ENCODE results near the gene IL26. TPM values are rescaled to one million over a fixed set of nuclear protein-coding genes. Genes with fewer than 3 reads are reported as not detected.

Gene IL26
- total RNA-seq, 4 donors from 2014 or later: not detected

GRCh38 chr12:68261896-68262295 lies 36.3 kb upstream of the IL26 start:
- H3K4me3 ChIP-seq: no peak overlapping the region
- TF ChIP-seq CTCF (IDR thresholded peaks at IDR 0.05) (no peak), EP300 (IDR thresholded peaks at IDR 0.05) (no peak), POLR2AphosphoS5 (IDR thresholded peaks at IDR 0.05) (no peak), POLR2A (IDR thresholded peaks at IDR 0.05) (no peak)
- no peaks in the 10 kb centered on the region for H3K4me1 ChIP-seq
- H3K36me3 ChIP-seq: no peaks in the 10 kb centered on the region
- H3K27ac ChIP-seq: no peak overlapping the region
- H3K9me3 ChIP-seq: no peaks in the 10 kb centered on the region
- no peak for DNase-seq (ENCODE audit: low spot score in 2 of 2)
- peaks cover 4% of the 10 kb centered on the region for H3K27me3 ChIP-seq

- WGBS: 79% methylated on average over 3 of the region's 3 CpGs
- TF ChIP-seq CTCF (IDR thresholded peaks at IDR 0.05) (no peak), POLR2AphosphoS5 (IDR thresholded peaks at IDR 0.05) (no peak), POLR2A (IDR thresholded peaks at IDR 0.05) (no peak), EP300 (IDR thresholded peaks at IDR 0.05) (no peak)
- H3K27ac ChIP-seq: no peak overlapping the region
- no peak for DNase-seq (ENCODE audit: low spot score in 2 of 2)
- no peaks in the 10 kb centered on the region for H3K4me1 ChIP-seq
- peaks cover 4% of the 10 kb centered on the region for H3K27me3 ChIP-seq
- no peak overlapping the region for H3K4me3 ChIP-seq
- no peaks in the 10 kb centered on the region for H3K9me3 ChIP-seq
- H3K36me3 ChIP-seq: no peaks in the 10 kb centered on the region
Measured at GRCh38 chr12:68260153-68260552, 34.5 kb upstream of the IL26 start.

GRCh38 chr12:68259318-68259940 lies 33.8 kb upstream of the IL26 start:
- no peaks in the 10 kb centered on the region for H3K36me3 ChIP-seq
- no peaks in the 10 kb centered on the region for H3K9me3 ChIP-seq
- peaks cover 4% of the 10 kb centered on the region for H3K27me3 ChIP-seq
- no peaks in the 10 kb centered on the region for H3K4me1 ChIP-seq
- WGBS: 73% methylated on average over 3 of the region's 3 CpGs
- no peak for DNase-seq (ENCODE audit: low spot score in 2 of 2)
- TF ChIP-seq POLR2A (IDR thresholded peaks at IDR 0.05) (no peak), CTCF (IDR thresholded peaks at IDR 0.05) (no peak), POLR2AphosphoS5 (IDR thresholded peaks at IDR 0.05) (no peak), EP300 (IDR thresholded peaks at IDR 0.05) (no peak)
- no peak overlapping the region for H3K27ac ChIP-seq
- H3K4me3 ChIP-seq: no peak overlapping the region

GRCh38 chr12:68253504-68253903 lies 27.9 kb upstream of the IL26 start, which contains the start of gene IL22:
IL22 (minus strand) TSS chr12:68253604; CDS start chr12:68253448, 156 bp downstream.
- Histone ChIP-seq H3K4me3 (no peak within 1 kb of the TSS), H3K27ac (no peak within 1 kb of the TSS), H3K36me3 (no peaks in the 10 kb centered on the region), H3K4me1 (no peaks in the 10 kb centered on the region), H3K27me3 (peaks cover 11% of the 10 kb centered on the region), H3K9me3 (no peaks in the 10 kb centered on the region)
- DNase-seq (ENCODE audit: low spot score in 2 of 2): no peak
- TF ChIP-seq CTCF (IDR thresholded peaks at IDR 0.05): no peak
- no peak for TF ChIP-seq EP300 (IDR thresholded peaks at IDR 0.05)
- no peak for TF ChIP-seq POLR2AphosphoS5 (IDR thresholded peaks at IDR 0.05)
- 88% methylated on average over 7 of the region's 7 CpGs for WGBS

GRCh38 chr12:68252077-68252476 lies 26.5 kb upstream of the IL26 start:
- 93% methylated on average over 5 of the region's 5 CpGs for WGBS

More at GRCh38 chr12:68252077-68252476, 26.5 kb upstream of the IL26 start:
- no peak for TF ChIP-seq EP300 (IDR thresholded peaks at IDR 0.05)
- no peak for TF ChIP-seq CTCF (IDR thresholded peaks at IDR 0.05)
- no peak for TF ChIP-seq POLR2AphosphoS5 (IDR thresholded peaks at IDR 0.05)
- TF ChIP-seq POLR2A (IDR thresholded peaks at IDR 0.05): no peak
- H3K4me1 ChIP-seq: no peaks in the 10 kb centered on the region
- no peak for DNase-seq (ENCODE audit: low spot score in 2 of 2)
- H3K4me3 ChIP-seq: no peak overlapping the region
- peaks cover 11% of the 10 kb centered on the region for H3K27me3 ChIP-seq
- no peaks in the 10 kb centered on the region for H3K36me3 ChIP-seq
- no peaks in the 10 kb centered on the region for H3K9me3 ChIP-seq
- no peak overlapping the region for H3K27ac ChIP-seq

All from suprapubic skin (tissue), 4 donors.